HepG2 (cell line): ENCODE measurements around the gene BEST3. TPM values are rescaled to one million over a fixed set of nuclear protein-coding genes. Genes with fewer than 3 reads are reported as not detected.

Experiments used
- ETV5 ChIP-seq: IDR thresholded peaks from 2 replicates; pipeline ENCODE4 v1.6.1; 2018; ENCODE audit warnings: missing biosample characterization, missing genetic modification reagents, inconsistent platforms, borderline replicate concordance
- FOSL2 ChIP-seq: sonication (generic); formaldehyde crosslinking; IDR thresholded peaks from 2 replicates; pipeline ENCODE4 v1.4.0; 2020; ENCODE audit warnings: missing genetic modification reagents
- GABPB1 ChIP-seq: IDR thresholded peaks from 2 replicates; pipeline ENCODE4 v1.6.1; 2016; ENCODE audit warnings: mild to moderate bottlenecking, missing genetic modification reagents, moderate library complexity, missing compliant biosample characterization
- KDM2A ChIP-seq: sonication (generic); formaldehyde crosslinking; IDR thresholded peaks from 2 replicates; pipeline ENCODE4 v1.4.0; 2020; ENCODE audit warnings: low read depth, missing genetic modification reagents, borderline replicate concordance
- MIXL1 ChIP-seq: IDR thresholded peaks from 2 replicates; pipeline ENCODE4 v1.6.1; 2016
- UBTF ChIP-seq: sonication (generic); formaldehyde crosslinking; IDR thresholded peaks from 2 replicates; pipeline ENCODE4 v1.4.0; 2020; ENCODE audit warnings: mild to moderate bottlenecking, missing genetic modification reagents
- ZNF292 ChIP-seq: sonication (generic); formaldehyde crosslinking; IDR thresholded peaks from 2 replicates; pipeline ENCODE4 v1.8.1; 2022; ENCODE audit warnings: mild to moderate bottlenecking, low read depth, missing genetic modification reagents, borderline replicate concordance
- ZNF670 ChIP-seq: sonication (generic); formaldehyde crosslinking; IDR thresholded peaks from 2 replicates; pipeline ENCODE4 v1.8.0; 2022; ENCODE audit warnings: mild to moderate bottlenecking, missing genetic modification reagents, borderline replicate concordance
- ZNF687 ChIP-seq: sonication (generic); formaldehyde crosslinking; IDR thresholded peaks from 2 replicates; pipeline ENCODE4 v1.5.1; 2020; ENCODE audit warnings: mild to moderate bottlenecking, missing genetic modification reagents, moderate library complexity
- polyA plus RNA-seq, 8 experiments: library from polyadenylated mRNA; depleted of rRNA in 3 of 8; stranded (reverse) in 7 of 8; unstranded in 1 of 8; fragments of >200 nt; fragmentation: Illumina TruSeq in 4 of 8; extraction: Trizol in 4 of 8; gene quantifications; 2 replicates each; pipeline versions ENCODE4 v1.2.1 to v1.2.3, GENCODE V29; 2011 to 2016; ENCODE audit warnings: low read depth in 4 of 8, missing spikeins in 1 of 8, mixed read lengths in 1 of 8; ENCODE audit not compliant: insufficient read depth in 1 of 8
- total RNA-seq, 5 experiments: library from RNA; depleted of rRNA; stranded (reverse); fragments of >200 nt; fragmentation: Illumina TruSeq; extraction: Trizol; gene quantifications; 2 replicates each; pipeline ENCODE4 v1.2.3, GENCODE V29; 2016; ENCODE audit warnings: low read depth in 1 of 5

The BEST3 gene
- total and polyA plus RNA-seq, 2 of the 13 experiments (the other 11 are each of a cell fraction or from before 2014, with no cell fraction given), result not detected

GRCh38 chr12:69688471-69689427 is 10.4 kb downstream of the BEST3 start (continued):
- peak; percentile 38 for TF ChIP-seq ZNF687
- TF ChIP-seq FOSL2 (CRISPR knock-in tag), result peak; percentile 81
- peak; percentile 50; the same call in 1 of the 2 replicates for TF ChIP-seq KDM2A (CRISPR knock-in tag)
- TF ChIP-seq UBTF (CRISPR knock-in tag), result peak; percentile 38; the same call in 1 of the 2 replicates
- no peak for TF ChIP-seq MIXL1 (CRISPR knock-in tag)
- peak; percentile 72; the same call in 1 of the 2 replicates for TF ChIP-seq ZNF292 (CRISPR knock-in tag)
- TF ChIP-seq GABPB1, result 0 out of 2 replicates have a peak, but pooled peaks have one; percentile 41
- TF ChIP-seq ZNF670, result 0 out of 2 replicates have a peak, but pooled peaks have one; percentile 37
- TF ChIP-seq ETV5, result peak; percentile 50; the same call in 1 of the 2 replicates
